Fibroblast of lung (primary cell): ENCODE measurements around the gene PROSER2.
"Not testable (repeated sequence)": the region's sequence is repeated elsewhere in the genome, so short reads cannot be mapped to it uniquely, and the experiment has no call there.

Source experiments
- EZH2 ChIP-seq: IDR thresholded peaks from 2 replicates; pipeline ENCODE4 v1.5.1; 2012; ENCODE audit warnings: low read length, control low read depth, mild to moderate bottlenecking; ENCODE audit errors: missing control alignments
- TF ChIP-seq, protein P1 (sequence below), 2 donors: IDR thresholded peaks in 1 of 2; conservative IDR thresholded peaks in 1 of 2; 1 replicate in 1 of 2; 2 replicates in 1 of 2; pipeline ENCODE4 v1.5.1; 2011 to 2012; ENCODE audit warnings: low read length in 2 of 2, control low read depth in 1 of 2, inconsistent platforms in 1 of 2, low read depth in 1 of 2, mild to moderate bottlenecking in 1 of 2

DNA sequence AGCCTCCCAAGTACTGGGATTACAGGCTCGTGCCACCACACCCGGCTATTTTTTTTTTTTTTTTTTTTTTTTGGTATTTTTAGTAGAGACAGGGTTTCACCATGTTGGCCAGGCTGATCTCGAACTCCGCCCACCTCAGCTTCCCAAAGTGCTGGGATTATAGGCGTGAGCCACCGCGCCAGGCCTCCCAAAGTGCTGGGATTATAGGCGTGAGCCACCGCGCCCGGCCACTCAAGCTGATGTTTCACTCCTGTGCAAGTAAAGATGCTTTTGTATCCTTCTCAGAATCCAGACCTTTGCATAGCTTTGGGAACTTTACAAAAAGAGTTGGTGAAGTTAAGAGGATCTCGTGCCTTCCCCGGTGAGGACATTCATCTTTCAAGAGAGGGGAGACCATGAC is 29.5 kb downstream of the PROSER2 start:
- TF ChIP-seq, protein P1, sequence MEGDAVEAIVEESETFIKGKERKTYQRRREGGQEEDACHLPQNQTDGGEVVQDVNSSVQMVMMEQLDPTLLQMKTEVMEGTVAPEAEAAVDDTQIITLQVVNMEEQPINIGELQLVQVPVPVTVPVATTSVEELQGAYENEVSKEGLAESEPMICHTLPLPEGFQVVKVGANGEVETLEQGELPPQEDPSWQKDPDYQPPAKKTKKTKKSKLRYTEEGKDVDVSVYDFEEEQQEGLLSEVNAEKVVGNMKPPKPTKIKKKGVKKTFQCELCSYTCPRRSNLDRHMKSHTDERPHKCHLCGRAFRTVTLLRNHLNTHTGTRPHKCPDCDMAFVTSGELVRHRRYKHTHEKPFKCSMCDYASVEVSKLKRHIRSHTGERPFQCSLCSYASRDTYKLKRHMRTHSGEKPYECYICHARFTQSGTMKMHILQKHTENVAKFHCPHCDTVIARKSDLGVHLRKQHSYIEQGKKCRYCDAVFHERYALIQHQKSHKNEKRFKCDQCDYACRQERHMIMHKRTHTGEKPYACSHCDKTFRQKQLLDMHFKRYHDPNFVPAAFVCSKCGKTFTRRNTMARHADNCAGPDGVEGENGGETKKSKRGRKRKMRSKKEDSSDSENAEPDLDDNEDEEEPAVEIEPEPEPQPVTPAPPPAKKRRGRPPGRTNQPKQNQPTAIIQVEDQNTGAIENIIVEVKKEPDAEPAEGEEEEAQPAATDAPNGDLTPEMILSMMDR (conservative IDR thresholded peaks at IDR 0.05 in 1 of 2, IDR thresholded peaks at IDR 0.05 in 1 of 2; ENCODE audit: low read depth in 1 of 2, low read length in 2 of 2) = not testable (repeated sequence)
- not testable (repeated sequence) for TF ChIP-seq EZH2
